H1 (cell line): ENCODE measurements around the gene MYO18A.

Experiments used
- EZH2 ChIP-seq: fragments of 200-600 bp; sonication (generic); IDR thresholded peaks from 2 replicates; pipeline ENCODE4 v1.7.1; 2012; ENCODE audit warnings: low read depth, mild to moderate bottlenecking, moderate library complexity, low read length, inconsistent platforms; ENCODE audit not compliant: severe bottlenecking
- FOSL1 ChIP-seq: IDR thresholded peaks from 2 replicates; pipeline ENCODE4 v1.6.1; 2011; ENCODE audit warnings: mild to moderate bottlenecking, low read depth, low read length, moderate library complexity; ENCODE audit not compliant: insufficient read depth
- HDAC2 ChIP-seq, 2 experiments: fragments of 300-600 bp in 1 of 2; sonication (generic) in 1 of 2; IDR thresholded peaks; 2 replicates each; pipeline ENCODE4 v1.6.1; 2011 to 2012; ENCODE audit warnings: low read depth in 2 of 2, low read length in 2 of 2, mild to moderate bottlenecking in 2 of 2, moderate library complexity in 2 of 2, borderline replicate concordance in 1 of 2, inconsistent platforms in 1 of 2
- RAD21 ChIP-seq, 2 experiments: IDR thresholded peaks in 1 of 2; conservative IDR thresholded peaks in 1 of 2; 2 replicates each; pipeline ENCODE4 v1.6.1; 2011; ENCODE audit warnings: low read depth in 2 of 2, low read length in 2 of 2, improper control_type of control experiment in 1 of 2, inconsistent platforms in 1 of 2, mild to moderate bottlenecking in 1 of 2, moderate library complexity in 1 of 2
- SIN3A ChIP-seq, 2 experiments: IDR thresholded peaks in 1 of 2; conservative IDR thresholded peaks in 1 of 2; 2 replicates each; pipeline ENCODE4 v1.6.1; 2011 to 2012; ENCODE audit warnings: low read length in 2 of 2, improper control_type of control experiment in 1 of 2, low read depth in 1 of 2, mild to moderate bottlenecking in 1 of 2
- USF2 ChIP-seq: IDR thresholded peaks from 2 replicates; pipeline ENCODE4 v1.6.1; 2011; ENCODE audit warnings: low read length, improper control_type of control experiment

GRCh38 chr17:29159306-29159860 lies 20.8 kb downstream of the MYO18A start:
- TF ChIP-seq RAD21 (IDR thresholded peaks at IDR 0.05 in 1 of 2, conservative IDR thresholded peaks at IDR 0.05 in 1 of 2; ENCODE audit: low read depth in 2 of 2, low read length in 2 of 2) (no peak), SIN3A (conservative IDR thresholded peaks at IDR 0.05 in 1 of 2, IDR thresholded peaks at IDR 0.05 in 1 of 2; ENCODE audit: low read depth in 1 of 2, low read length in 2 of 2) (no peak), USF2 (no peak), FOSL1 (no peak), HDAC2 (IDR thresholded peaks at IDR 0.05; ENCODE audit: borderline replicate concordance in 1 of 2, low read depth in 2 of 2, low read length in 2 of 2) (no peak), EZH2 (no peak)
